CD4-positive, alpha-beta T cell treated with Interleukin-6 for 4 hours (primary cell): ENCODE results near the gene UBQLNL.

Experiments
- DNase-seq: peaks from one replicate; pipeline ENCODE4 v3.0.0-alpha.2; 2020; ENCODE audit warnings: mixed read lengths

The UBQLNL gene

DNA sequence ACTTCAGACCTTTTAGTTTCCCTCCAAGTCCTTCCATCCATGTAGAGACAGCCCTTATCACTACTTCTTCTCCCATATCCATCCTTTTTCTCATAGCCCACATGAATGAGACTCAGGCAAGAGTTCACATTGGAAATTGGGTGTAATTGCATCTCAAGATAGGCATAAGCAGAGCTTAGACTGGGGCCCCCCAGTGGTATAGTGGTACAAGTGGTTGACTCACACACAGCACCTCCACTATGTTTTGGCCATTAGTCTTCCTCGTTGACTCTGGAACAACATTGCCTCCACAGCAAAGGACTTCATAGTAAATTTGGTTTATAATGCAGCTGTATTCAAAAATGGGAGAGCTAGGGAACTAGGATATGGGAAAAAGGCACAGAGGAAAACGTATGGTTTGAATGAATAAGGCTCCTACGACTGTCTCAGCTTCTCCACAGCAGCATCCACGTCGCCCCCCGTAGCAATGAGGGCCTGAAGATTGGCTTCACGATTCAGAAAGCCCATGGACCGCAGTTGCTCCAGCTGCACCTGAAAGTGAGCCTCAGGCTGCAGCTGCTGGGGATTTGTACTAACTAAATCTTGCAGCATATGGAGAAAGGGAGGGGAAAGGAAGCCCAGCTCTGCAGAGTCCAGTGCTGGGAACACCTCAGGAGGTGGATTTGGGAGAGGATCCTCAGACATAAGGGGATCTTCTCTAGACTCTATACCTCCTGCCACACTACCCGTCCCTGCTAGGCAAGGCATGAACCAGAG, 9.1 kb downstream of the UBQLNL start:
- no peak for DNase-seq

DNA sequence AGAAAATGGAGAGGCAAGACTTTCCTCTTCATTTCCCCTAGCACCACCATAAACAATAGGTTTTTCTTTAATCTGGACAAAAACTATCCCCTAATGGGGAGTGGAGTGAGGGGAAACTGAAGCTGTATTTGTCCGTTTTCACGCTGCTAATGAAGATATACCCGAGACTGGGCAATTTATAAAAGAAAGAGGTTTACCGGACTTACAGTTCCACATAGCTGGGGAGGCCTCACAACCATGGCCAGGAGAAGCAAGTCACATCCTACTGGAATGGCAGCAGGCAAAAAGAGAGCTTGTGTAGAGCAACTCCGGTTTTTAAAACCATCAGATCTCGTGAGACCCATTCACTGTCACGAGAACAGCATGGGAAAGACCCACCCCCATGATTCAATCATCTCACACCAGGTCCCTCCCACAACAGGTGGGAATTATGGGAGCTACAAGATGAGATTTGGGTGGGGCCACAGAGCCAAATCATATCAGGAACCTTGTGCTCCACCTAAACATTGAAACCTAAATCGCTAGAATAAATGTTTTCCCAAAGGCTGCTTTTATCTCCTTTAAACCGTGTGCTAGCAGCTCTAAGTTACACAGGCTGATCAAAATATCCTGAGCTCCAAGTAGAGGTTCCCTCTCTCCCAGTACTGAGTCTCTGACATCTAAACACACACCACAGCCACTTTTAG, 11.0 kb downstream of the UBQLNL start:
- DNase-seq = no peak

DNA sequence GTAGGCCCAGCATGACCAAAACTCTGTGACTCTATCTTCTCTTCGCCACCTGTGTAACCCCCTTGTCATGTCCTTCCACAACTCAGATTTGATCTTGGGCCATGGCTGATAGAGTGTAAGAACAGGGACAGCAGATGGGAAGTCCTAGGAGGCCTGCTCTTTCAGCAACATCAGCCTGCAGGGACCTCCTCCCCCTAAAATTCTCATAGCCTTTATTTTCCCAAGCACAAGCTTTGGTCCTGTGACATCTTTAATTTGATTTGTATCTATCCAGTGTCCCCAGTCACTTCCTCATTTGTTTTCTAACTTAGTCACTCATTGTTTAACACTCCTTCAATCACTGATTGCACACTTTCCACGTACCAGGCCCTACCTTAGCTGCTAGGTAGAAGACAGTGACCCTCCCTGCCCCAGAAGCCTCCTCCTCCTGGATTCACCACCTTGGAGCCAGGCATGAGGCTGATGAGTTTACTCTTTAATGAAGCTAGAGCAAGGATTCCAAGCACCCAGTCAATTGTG, 12.0 kb downstream of the UBQLNL start:
- DNase-seq = no peak

DNA sequence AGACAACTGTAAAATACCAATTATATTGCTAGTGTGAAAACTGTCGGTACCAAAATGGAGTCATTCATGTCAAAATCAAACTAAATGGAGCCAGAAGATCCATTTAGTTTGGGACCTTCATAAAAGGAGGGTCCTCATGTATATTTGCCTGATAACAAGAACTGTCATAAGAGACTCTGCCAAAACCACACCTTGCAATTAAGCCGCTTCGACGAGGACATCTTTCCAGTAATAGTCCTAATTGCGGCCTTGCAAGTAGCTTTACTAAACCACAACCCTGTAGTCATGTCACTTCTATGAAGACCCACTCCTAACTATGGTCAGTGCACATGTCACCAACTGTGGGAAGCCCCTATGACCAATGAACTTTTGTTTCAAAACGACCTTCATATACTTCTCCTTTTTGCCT, 16.1 kb downstream of the UBQLNL start:
- no peak for DNase-seq

DNA sequence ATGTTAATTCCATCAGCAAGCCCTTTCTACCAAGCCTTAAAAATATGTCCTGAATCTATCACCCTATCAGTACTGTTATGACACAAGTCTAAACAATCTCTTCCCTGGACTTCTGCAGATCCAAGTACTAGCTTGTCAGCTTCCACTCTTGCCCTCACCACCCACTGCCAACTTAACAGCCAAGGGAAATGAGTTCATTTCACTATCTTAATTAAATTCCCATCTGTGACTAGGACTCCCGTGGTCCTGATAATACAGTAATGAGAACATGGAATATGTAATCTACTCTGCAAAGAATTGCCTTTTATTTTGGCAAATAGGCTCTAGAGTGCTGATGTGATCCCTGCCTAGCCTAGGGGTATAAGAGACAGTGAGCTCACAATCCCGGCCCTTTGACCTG, 16.8 kb downstream of the UBQLNL start:
- DNase-seq = no peak

DNA sequence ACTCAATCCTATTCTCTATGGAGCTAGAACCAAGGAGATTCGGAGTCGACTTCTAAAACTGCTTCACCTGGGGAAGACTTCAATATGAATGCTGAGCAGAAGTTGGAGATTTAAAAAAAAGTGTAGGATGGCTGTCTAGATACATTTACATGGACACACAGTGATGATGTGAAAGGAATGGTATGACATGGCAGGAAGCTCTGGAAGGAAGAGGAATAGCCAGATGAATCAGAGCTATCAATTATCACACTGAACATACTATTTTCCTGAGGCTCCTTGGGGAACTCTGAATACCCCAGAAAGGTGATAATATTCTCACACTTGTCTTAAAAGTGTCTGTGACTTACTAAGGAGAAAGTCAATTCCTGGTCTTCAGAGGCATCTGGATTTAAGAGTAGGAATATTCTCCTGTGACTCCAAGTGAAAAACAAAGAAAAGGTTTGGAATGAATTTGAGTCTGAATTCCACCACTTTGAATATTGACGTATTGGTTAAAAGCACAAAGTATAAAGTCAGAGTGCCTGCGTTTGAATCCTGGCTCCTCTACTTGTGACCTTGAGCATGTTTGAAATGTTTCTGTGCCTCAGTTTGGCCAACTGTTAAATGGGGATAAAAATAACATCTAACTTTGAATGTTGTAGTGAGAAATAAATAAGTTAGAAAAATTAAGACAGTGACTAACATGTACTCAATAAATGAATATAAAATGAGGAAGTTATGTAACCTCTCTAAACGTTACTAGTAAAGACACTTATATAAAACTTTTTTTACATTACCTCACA, 26.7 kb downstream of the UBQLNL start:
- DNase-seq = no peak

DNA sequence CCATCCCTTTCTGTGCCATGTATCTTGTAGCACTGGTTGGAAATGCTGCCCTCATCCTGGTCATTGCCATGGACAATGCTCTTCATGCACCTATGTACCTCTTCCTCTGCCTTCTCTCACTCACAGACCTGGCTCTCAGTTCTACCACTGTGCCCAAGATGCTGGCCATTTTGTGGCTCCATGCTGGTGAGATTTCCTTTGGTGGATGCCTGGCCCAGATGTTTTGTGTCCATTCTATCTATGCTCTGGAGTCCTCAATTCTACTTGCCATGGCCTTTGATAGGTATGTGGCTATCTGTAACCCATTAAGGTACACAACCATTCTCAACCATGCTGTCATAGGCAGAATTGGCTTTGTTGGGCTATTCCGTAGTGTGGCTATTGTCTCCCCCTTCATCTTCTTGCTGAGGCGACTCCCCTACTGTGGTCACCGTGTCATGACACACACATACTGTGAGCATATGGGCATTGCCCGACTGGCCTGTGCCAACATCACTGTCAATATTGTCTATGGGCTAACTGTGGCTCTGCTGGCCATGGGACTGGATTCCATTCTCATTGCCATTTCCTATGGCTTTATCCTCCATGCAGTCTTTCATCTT, 27.6 kb downstream of the UBQLNL start:
- DNase-seq = no peak

DNA sequence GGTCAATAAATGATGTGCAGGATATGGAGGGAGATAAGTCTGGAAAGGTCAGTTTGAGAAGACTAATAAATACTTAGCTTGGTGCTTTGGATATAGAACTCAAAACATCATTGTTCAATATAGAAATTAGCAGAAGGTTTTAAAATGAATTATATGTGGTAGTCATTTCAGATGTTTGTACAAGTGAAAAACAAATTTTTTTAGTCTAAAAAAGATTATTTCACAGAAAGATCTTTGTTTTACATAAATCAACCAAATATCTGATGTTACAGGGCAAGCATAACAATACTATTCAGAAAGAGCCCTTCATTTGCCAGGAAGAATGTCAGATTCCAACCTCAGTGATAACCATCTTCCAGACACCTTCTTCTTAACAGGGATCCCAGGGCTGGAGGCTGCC, 28.1 kb downstream of the UBQLNL start, which contains the start of gene OR52D1:
TSS of gene OR52D1 (plus strand) at position 301 of the 400 bp plus-strand sequence. CDS start at position 323, 22 bp downstream.
- DNase-seq = no peak

DNA sequence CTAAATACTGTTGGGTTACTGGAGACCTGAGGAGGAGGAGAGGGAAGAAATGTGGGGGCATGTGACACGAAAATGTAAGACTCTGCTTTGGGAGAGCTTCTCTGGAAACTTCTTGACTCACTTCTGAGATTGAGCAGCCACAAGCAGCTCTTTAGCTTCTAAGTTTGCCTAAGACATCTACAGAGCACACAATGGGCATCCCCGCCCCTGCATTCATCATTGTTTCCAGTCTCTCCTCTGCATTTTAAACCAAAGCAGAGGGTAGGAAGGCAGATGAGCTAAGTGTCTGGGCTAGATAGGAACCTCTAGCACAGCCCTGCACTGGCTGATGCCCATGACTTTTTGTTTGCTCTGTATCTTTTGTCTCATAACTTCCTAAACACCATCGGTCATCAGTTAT, 30.1 kb downstream of the UBQLNL start:
- no peak for DNase-seq

DNA sequence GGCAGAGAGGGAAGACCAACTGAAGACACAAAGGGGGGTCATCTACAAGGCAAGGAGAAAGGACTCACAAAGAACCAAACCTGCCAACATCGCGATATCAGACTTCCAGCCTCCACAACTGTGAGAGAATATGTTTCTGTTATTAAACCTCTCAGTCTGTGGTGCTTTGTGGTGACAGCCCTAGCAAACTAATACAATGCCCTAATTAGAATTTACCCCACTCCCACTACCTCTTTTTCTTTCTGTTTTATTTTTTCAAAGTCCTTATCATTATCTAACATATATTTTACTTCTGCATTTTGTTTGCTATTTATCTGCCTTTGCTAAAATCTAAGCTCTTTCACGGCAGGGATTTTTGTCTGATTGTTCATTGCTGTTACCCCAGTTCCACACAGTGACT, 30.5 kb downstream of the UBQLNL start:
- no peak for DNase-seq

DNA sequence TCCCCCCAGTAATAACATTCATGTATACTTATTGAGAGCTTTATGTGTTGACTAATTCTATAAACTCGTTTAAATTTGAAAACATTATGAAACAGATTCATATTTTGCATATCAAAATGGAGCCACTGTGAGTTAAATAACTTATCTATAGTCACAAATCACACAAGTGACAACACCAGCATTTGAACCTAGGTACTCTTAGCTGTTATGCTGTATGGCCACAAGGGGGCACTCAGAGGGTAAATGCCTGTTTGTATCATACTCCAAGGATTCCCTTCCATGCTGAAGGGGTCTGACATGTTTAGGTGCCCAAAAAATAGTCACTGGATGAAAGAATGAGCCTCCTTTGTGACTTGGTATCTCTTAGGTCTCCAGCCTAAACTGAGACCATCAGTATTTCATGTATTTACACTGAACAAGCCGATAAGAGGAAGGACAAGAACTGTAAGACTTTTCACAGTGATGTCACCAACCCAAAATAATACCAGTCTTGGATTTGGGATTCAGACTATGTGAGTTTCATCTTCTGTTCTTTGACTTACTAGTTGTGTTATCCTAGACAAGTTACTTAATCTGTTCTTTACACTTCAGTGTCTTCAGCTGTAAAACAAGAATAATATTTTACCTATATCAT, 40.2 kb downstream of the UBQLNL start:
- peak; percentile 47 for DNase-seq

DNA sequence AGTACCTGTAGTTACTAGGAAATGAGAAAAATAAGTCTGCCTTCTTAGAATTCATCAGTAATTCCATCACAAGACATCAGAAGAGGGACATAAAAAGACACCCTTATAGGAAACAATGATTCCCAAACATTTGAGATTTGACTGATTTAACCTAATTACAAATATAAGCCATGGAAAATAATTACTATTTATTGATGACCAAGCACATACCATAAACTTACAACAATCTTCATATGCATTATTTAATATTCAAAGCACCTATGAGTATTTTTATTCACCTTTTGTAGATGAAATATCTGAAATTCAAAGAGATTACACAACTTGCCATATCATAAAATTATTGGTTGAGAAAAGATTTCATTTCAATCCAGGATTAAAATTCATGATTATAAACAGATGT, 42.6 kb downstream of the UBQLNL start:
- no peak for DNase-seq

DNA sequence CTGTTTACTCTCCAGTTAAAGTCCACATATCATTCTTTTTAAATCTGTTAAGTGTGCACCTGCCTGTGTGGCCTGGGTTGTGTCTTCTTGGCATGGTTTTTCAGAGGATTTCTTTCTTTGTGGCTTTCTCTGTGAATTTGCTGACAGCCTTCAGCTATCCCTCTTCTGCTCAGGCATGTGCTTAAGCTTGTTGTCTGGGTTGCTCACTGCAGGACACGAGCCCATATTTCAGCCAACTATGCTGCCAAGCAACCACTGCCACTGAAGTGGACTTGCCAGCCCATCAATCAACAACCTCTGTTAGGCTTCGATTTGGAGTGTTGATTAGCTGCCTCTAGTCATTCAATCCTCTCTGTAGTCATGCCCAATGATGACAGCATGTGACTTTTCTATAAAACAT, 49.0 kb downstream of the UBQLNL start:
- DNase-seq = no peak
